Activated CD4-positive, alpha-beta T cell treated with anti-CD3 and anti-CD28 coated beads for 36 hours (primary cell): Measurements from ENCODE around the gene BCAS3. TPM values are rescaled to one million over a fixed set of nuclear protein-coding genes. Genes with fewer than 3 reads are reported as not detected.

Experiments
- ATAC-seq: fragments of 200-7000 bp; cut with Tn5 transposase; one replicate; pipeline ENCODE4 v1.10.0; 2021; ENCODE audit warnings: mild to moderate bottlenecking, moderate library complexity
- CTCF ChIA-PET: fragments of 350-600 bp; sonication (Branson Sonifier 250); formaldehyde crosslinking; loops from one replicate; lab custom pipeline; 2021; ENCODE audit warnings: antibody characterized with exemption; lab: Charles Lee
- POLR2A ChIA-PET: fragments of 350-600 bp; sonication (Branson Sonifier 250); formaldehyde crosslinking; loops from one replicate; lab custom pipeline; 2021; ENCODE audit warnings: antibody characterized with exemption, inconsistent platforms; lab: Charles Lee
- DNase-seq: peaks from one replicate; pipeline ENCODE4 v3.0.0-alpha.2; 2020
- H3K27ac Mint-ChIP-seq: one replicate; pipeline ENCODE4 v1.8.0; 2021; ENCODE audit warnings: mixed read lengths
- H3K27me3 Mint-ChIP-seq: one replicate; pipeline ENCODE4 v1.8.0; 2021; ENCODE audit warnings: mixed read lengths
- H3K36me3 Mint-ChIP-seq: one replicate; pipeline ENCODE4 v1.8.0; 2021; ENCODE audit warnings: low read depth, mixed read lengths
- H3K4me1 Mint-ChIP-seq: one replicate; pipeline ENCODE4 v1.8.0; 2021; ENCODE audit warnings: mixed read lengths
- H3K4me3 Mint-ChIP-seq: one replicate; pipeline ENCODE4 v1.8.0; 2021; ENCODE audit warnings: mild to moderate bottlenecking, moderate library complexity, mixed read lengths
- H3K9me3 Mint-ChIP-seq: one replicate; pipeline ENCODE4 v1.8.0; 2021; ENCODE audit warnings: low read depth, mixed read lengths
- intact Hi-C, 2 experiments: fragments of 100-400 bp; cut with DNase I in 1 of 2; cut with micrococcal nuclease in 1 of 2; formaldehyde crosslinking; loops; one replicate each; pipeline versions ENCODE4 v1.14.2 to v1.15.1; 2022 to 2024; cut with DNase I, micrococcal nuclease
- total RNA-seq, 2 experiments: library from RNA; stranded (reverse); gene quantifications; one replicate each; pipeline ENCODE4 v1.2.3, GENCODE V29; 2021

Gene BCAS3
- total RNA-seq, 2 experiments from 2014 or later: 7.2 to 7.5 TPM

DNA sequence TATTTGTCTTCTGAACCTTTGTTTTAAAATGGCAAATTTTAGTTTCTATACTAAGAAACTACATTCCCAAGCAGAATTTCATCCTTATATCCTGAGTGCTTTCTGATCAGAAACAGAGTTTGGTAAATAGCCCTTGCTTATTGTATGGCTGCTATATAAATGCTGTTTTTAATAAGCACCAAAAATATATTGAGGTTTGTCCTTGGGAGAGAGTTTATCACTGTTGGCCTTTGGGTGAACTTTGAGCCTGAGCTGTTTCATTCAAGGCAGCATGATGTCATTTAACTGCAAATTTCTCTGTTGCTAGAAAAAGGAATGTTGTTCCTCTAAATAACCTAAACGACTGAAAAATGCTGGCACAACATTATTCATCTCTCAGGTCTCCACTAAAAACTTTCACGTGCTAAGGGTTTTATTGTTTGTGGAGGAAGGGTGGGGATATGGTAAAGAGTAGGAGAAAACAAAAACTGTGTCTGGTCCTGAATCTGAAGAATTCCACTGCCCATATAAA, 387.7 kb downstream of the BCAS3 start:
- peaks cover 1% of the 10 kb centered on the region for H3K36me3 Mint-ChIP-seq
- peaks cover 3% of the 10 kb centered on the region for H3K4me1 Mint-ChIP-seq
- DNase-seq (no peak), ATAC-seq (no peak)
- ChIA-PET CTCF (interaction anchor here (0.9 kb wide), 1 partner anchor 21 kb away, joined by 3 read pairs; no protein-coding TSS in a partner anchor), POLR2A (no interaction called here)
- H3K27me3 Mint-ChIP-seq: no peaks in the 10 kb centered on the region
- intact Hi-C loops: no loop called here
- no peaks in the 10 kb centered on the region for H3K9me3 Mint-ChIP-seq
- no peak overlapping the region for H3K27ac Mint-ChIP-seq
- H3K4me3 Mint-ChIP-seq: no peak overlapping the region

DNA sequence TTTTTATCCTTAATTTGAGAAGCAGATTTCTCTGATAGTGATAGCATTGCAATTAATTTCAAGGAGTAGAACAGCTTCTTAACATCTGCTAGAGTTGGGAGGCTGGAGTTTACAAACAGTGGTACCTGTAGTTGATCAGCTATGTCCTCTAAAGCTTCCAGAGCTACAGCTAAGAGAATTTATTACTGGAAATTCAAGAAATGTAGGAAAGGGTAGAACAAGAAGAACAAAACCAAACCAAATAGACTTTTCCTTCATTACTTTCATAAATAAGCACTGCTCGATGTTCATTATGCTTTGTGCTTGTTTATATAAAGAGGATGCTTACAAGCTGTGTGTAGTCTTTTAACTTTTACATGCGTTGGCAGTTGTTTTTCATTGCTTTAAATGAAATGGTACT, 388.4 kb downstream of the BCAS3 start:
- ATAC-seq (no peak), DNase-seq (no peak)
- Mint-ChIP-seq H3K27me3 (no peaks in the 10 kb centered on the region), H3K4me1 (peaks cover 3% of the 10 kb centered on the region), H3K36me3 (peaks cover 1% of the 10 kb centered on the region), H3K4me3 (no peak overlapping the region), H3K9me3 (no peaks in the 10 kb centered on the region), H3K27ac (no peak overlapping the region)
- CTCF ChIA-PET: interaction anchor here (1.3 kb wide), 1 partner anchor 47 kb away, joined by 3 read pairs; no protein-coding TSS in a partner anchor
- intact Hi-C loops: no loop called here
- POLR2A ChIA-PET: no interaction called here

DNA sequence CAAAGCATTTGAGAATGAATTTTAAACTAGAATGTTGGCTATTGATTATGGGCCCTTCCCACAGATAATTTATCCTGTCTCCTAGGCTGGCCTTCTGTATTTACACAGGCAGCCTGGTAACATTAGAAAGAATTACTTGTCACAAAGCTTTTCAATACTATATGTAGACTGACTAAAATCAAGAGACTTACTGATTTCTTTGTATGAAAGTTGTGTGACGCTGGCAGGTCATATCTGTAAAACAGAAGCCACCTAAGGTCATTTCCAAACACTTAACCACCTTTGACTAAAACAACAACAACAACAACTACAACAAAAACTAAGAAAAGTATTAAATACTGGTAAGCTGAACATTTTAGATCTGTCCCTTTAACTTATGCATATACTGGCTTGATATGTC, 393.0 kb downstream of the BCAS3 start:
- no peak for DNase-seq
- H3K9me3 Mint-ChIP-seq: no peaks in the 10 kb centered on the region
- no peak overlapping the region for H3K4me3 Mint-ChIP-seq
- no peaks in the 10 kb centered on the region for H3K27me3 Mint-ChIP-seq
- no peak overlapping the region for H3K27ac Mint-ChIP-seq
- intact Hi-C loops: no loop called here
- no peaks in the 10 kb centered on the region for H3K36me3 Mint-ChIP-seq
- ChIA-PET CTCF (interaction anchor here (0.7 to 1.7 kb wide), 3 partner anchors 8 to 108 kb away, joined by 3 to 4 read pairs (median 3); no protein-coding TSS in a partner anchor), POLR2A (no interaction called here)
- peaks cover 3% of the 10 kb centered on the region for H3K4me1 Mint-ChIP-seq
- peak; percentile 36 for ATAC-seq

DNA sequence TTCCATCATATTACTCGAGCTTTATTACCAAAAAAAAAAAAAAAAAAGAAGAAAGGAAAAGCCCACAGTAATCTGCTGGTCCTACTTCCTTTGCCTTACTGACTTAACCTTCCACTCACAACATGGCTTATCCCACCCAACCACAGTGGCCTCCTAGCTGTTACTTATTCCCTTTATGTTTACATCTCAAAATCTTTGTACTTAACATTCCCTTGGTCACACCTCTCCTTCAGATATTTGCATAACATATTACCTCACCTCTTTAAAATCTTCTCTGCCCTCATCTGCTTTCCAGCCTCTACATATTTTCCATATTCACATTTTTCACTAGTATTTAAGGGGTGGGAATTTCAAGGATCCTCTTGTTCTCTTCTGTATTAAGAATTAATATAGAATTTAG, 395.0 kb downstream of the BCAS3 start:
- H3K27ac Mint-ChIP-seq: no peak overlapping the region
- no peaks in the 10 kb centered on the region for H3K9me3 Mint-ChIP-seq
- H3K36me3 Mint-ChIP-seq: peaks cover 5% of the 10 kb centered on the region
- H3K4me1 Mint-ChIP-seq: peaks cover 3% of the 10 kb centered on the region
- H3K27me3 Mint-ChIP-seq: no peaks in the 10 kb centered on the region
- POLR2A ChIA-PET: interaction anchor here (0.6 kb wide), 1 partner anchor 10 kb away, joined by 7 read pairs; no protein-coding TSS in a partner anchor
- intact Hi-C loops: no loop called here
- no peak overlapping the region for H3K4me3 Mint-ChIP-seq
- DNase-seq: no peak
- CTCF ChIA-PET: interaction anchor here (0.6 kb wide), 1 partner anchor 750 kb away, joined by 4 read pairs; no protein-coding TSS in a partner anchor
- no peak for ATAC-seq

DNA sequence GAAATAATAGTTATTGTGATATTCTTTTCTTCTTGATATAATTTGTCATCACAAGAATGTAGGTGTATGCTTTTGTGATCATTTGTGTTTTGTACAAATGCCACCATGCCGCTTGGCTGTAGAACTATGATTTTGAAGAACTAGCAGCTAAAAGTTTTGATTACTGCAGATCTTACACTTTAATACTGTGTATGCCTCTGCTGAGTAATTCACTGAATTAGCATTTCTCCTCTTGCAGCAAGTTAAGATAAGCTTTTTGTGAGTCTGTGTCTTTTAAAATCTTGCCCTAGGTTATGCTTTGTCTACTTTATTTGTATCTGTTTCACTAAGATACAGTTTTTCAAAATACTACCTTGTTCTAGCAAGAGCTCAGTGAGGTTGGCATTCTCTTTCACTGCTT, 395.5 kb downstream of the BCAS3 start:
- Mint-ChIP-seq H3K36me3 (peaks cover 5% of the 10 kb centered on the region), H3K27ac (no peak overlapping the region), H3K4me1 (peaks cover 3% of the 10 kb centered on the region), H3K9me3 (no peaks in the 10 kb centered on the region), H3K4me3 (no peak overlapping the region), H3K27me3 (no peaks in the 10 kb centered on the region)
- ATAC-seq: no peak
- intact Hi-C loops: no loop called here
- DNase-seq: no peak
- ChIA-PET POLR2A (no interaction called here), CTCF (no interaction called here)

DNA sequence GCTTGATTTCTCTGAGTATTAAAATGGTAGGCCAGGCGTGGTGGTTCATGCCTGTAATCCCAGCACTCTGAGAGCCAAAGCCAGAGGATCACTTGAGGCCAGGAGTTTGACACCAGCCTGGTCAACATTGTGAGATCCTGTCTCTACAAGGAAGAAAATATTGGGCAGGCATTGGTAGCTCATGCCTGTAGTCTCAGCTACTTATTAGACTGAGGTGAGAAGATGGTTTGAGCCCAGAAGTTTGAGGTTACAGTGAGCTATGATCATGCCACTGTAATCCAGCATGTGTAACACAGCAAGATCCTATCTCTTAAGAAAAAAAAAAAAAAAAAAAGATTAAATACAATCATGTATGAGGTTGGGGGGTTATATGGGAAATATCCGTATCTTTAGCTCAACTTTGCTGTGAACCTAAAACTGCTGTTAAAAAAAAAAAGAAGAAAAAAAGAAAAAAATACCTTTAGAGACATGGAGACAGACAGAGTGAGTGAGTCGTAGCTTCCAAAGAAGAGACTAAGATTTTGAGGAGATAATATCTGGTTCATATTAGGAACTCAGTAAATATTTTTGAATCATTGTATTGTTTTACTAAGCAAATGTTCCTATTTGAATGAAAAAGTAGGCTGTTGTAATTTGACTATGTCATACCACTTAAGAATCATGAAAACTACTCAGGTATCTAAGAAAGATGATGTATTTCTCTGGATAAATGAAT, 396.3 kb downstream of the BCAS3 start:
- Mint-ChIP-seq H3K27ac (no peak overlapping the region), H3K36me3 (peaks cover 5% of the 10 kb centered on the region), H3K9me3 (no peaks in the 10 kb centered on the region), H3K4me3 (no peak overlapping the region), H3K4me1 (peaks cover 3% of the 10 kb centered on the region), H3K27me3 (no peaks in the 10 kb centered on the region)
- intact Hi-C loops: no loop called here
- no peak for DNase-seq
- CTCF ChIA-PET: no interaction called here
- POLR2A ChIA-PET: interaction anchor here (0.7 kb wide), 1 partner anchor 151 kb away, joined by 6 read pairs; no protein-coding TSS in a partner anchor
- ATAC-seq: no peak

DNA sequence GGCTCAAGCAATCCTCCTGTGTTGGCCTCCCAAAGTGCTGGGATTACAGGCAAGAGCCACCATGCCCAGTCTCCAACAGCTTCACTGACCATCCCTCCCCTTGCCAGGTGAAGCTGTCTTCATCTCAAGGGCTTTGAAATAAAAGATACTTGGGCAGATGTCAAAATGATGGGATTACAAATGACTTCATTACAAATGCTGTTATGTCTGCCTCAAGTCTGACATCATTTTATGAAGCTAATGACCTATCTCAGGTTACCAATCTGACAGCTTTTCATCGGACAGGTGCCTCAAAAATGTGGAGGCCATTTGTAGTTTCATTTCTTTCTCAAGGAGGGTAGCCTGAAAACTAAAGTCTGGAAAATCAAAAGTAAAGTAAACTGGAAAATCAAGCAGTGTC, 398.3 kb downstream of the BCAS3 start:
- H3K4me3 Mint-ChIP-seq: no peak overlapping the region
- peaks cover 7% of the 10 kb centered on the region for H3K36me3 Mint-ChIP-seq
- no peak overlapping the region for H3K27ac Mint-ChIP-seq
- CTCF ChIA-PET: interaction anchor here (1.0 kb wide), 1 partner anchor 9 kb away, joined by 3 read pairs; no protein-coding TSS in a partner anchor
- H3K9me3 Mint-ChIP-seq: no peaks in the 10 kb centered on the region
- POLR2A ChIA-PET: no interaction called here
- H3K27me3 Mint-ChIP-seq: no peaks in the 10 kb centered on the region
- no peak for DNase-seq
- ATAC-seq: no peak
- peaks cover 3% of the 10 kb centered on the region for H3K4me1 Mint-ChIP-seq
- intact Hi-C loops: no loop called here

DNA sequence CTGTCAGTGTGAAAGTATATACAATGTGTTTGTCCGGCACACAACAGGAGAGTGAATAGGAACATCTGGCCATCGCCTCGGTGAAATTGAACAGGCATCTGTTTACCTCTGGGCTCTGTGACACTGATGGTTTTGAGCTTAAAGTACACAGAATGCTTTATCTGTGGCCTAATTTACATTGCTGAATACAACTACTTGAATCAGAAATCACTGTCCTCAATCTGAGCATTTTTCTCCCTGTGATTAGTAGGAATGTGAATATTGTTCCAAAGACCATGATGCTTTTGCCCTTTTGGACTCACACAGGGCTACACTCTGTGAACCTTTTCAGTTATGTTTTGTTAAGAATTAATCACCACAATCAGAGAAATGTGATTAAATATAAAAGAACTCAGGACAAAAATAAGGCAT, 399.0 kb downstream of the BCAS3 start:
- Mint-ChIP-seq H3K27ac (no peak overlapping the region), H3K4me3 (no peak overlapping the region), H3K4me1 (peaks cover 3% of the 10 kb centered on the region), H3K36me3 (peaks cover 7% of the 10 kb centered on the region), H3K9me3 (no peaks in the 10 kb centered on the region), H3K27me3 (no peaks in the 10 kb centered on the region)
- ChIA-PET CTCF (no interaction called here), POLR2A (no interaction called here)
- intact Hi-C loops: no loop called here
- ATAC-seq (no peak), DNase-seq (no peak)

DNA sequence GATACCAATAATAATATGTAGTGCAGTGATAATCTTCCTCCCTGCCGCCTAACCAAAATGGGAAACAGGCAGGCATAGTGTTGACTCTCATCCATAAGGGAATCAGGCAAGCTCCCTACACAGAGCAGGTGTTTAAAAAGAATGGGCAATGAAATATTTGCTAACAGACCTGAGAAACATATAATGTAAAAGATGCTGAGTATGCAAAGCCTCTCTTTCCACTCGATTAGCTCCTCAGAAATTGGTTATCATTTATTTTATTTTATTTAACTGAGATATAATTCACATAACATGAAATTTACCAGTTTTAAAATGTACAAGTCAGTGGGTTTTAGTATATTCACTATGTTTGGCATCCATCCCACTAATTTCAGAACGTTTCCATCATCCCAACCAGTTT, 404.3 kb downstream of the BCAS3 start:
- H3K27me3 Mint-ChIP-seq: no peaks in the 10 kb centered on the region
- ChIA-PET POLR2A (interaction anchor here (0.6 kb wide), 1 partner anchor 10 kb away, joined by 7 read pairs; no protein-coding TSS in a partner anchor), CTCF (interaction anchor here (1.4 kb wide), 1 partner anchor 11 kb away, joined by 4 read pairs; no protein-coding TSS in a partner anchor)
- intact Hi-C loops: no loop called here
- peaks cover 2% of the 10 kb centered on the region for H3K36me3 Mint-ChIP-seq
- no peaks in the 10 kb centered on the region for H3K9me3 Mint-ChIP-seq
- no peak overlapping the region for H3K27ac Mint-ChIP-seq
- ATAC-seq: no peak
- no peaks in the 10 kb centered on the region for H3K4me1 Mint-ChIP-seq
- no peak overlapping the region for H3K4me3 Mint-ChIP-seq
- DNase-seq: no peak

DNA sequence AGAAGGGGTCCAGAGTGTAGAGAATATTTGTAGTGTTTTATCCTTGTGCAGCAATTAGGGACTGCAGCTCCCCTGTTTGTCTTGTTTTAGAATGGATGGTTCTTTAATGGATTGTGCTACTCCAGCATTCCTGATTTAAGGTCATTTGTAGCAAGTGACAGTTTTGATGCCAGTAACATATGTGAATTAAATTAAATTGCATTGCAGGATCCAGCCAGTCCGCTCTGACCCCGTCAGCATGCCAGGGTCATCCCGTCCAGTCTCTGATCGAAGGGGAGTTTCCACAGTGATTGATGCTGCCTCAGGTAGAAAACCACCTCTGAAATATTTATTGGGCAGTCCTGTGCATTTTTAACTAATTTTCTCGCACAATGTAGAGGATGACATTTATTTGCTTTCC, 406.6 kb downstream of the BCAS3 start:
- Mint-ChIP-seq H3K36me3 (peaks cover 3% of the 10 kb centered on the region), H3K4me1 (peaks cover 2% of the 10 kb centered on the region), H3K27ac (no peak overlapping the region), H3K9me3 (no peaks in the 10 kb centered on the region), H3K27me3 (no peaks in the 10 kb centered on the region), H3K4me3 (no peak overlapping the region)
- POLR2A ChIA-PET: no interaction called here
- intact Hi-C loops: no loop called here
- CTCF ChIA-PET: no interaction called here
- DNase-seq (no peak), ATAC-seq (no peak)

DNA sequence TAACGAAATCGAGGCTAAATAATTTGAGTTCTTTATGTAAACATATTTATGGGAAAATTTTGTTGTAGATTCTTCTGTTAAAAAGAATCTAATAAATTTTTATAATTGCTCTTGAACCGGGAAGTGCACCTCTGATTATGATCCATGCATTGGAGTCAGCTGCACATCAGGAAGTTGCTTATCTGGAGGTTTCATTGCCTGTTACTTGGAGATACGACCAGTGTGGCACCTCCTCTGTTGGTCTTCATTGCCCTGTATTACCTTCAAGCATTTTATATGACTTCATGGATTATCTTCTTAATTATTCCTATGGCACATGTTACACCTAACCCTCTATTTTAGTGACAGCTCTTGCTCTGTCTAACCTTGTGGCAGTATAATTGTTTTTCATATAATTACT, 409.4 kb downstream of the BCAS3 start:
- DNase-seq (no peak), ATAC-seq (no peak)
- CTCF ChIA-PET: no interaction called here
- peaks cover 8% of the 10 kb centered on the region for H3K9me3 Mint-ChIP-seq
- H3K27ac Mint-ChIP-seq: no peak overlapping the region
- H3K36me3 Mint-ChIP-seq: peaks cover 6% of the 10 kb centered on the region
- intact Hi-C loops: no loop called here
- H3K4me1 Mint-ChIP-seq: peaks cover 2% of the 10 kb centered on the region
- no peaks in the 10 kb centered on the region for H3K27me3 Mint-ChIP-seq
- POLR2A ChIA-PET: no interaction called here
- no peak overlapping the region for H3K4me3 Mint-ChIP-seq

DNA sequence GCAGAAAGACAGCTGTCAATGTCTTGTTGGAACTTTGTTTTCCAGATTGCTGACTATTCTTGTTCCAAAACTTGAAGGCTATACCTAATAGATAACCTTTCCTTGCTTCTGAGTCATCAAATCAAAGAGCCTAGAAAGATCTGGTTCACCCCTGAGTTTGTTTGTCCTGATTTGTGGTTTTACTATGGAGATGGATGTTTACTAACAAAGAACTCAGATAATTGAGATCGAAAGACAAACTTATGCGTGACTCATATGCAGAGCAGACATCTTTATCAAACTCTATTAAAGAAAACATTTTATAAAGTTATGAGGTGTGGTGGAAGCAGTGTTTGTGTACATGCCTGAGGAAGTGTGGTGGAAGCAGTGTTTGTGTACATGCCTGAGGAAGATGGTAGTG, 410.9 kb downstream of the BCAS3 start:
- H3K4me1 Mint-ChIP-seq: peaks cover 2% of the 10 kb centered on the region
- DNase-seq (no peak), ATAC-seq (no peak)
- no peak overlapping the region for H3K4me3 Mint-ChIP-seq
- H3K27me3 Mint-ChIP-seq: no peaks in the 10 kb centered on the region
- ChIA-PET POLR2A (no interaction called here), CTCF (no interaction called here)
- intact Hi-C loops: no loop called here
- peaks cover 6% of the 10 kb centered on the region for H3K36me3 Mint-ChIP-seq
- H3K9me3 Mint-ChIP-seq: peaks cover 11% of the 10 kb centered on the region
- H3K27ac Mint-ChIP-seq: no peak overlapping the region
